Prostate gland (tissue), 2 donors: ENCODE data around the gene DPEP2. TPM values are rescaled to one million over a fixed set of nuclear protein-coding genes. Genes with fewer than 3 reads are reported as not detected.
"Not testable (repeated sequence)": the region's sequence is repeated elsewhere in the genome, so short reads cannot be mapped to it uniquely, and the experiment has no call there.

Experiments
- DNase-seq: peaks from one replicate; pipeline ENCODE4 v3.0.0-alpha.2; 2019; ENCODE audit warnings: low spot score
- H3K27ac ChIP-seq, 2 donors: fragments of 200-600 bp; sonication (generic); 2 replicates each; pipeline ENCODE4 v1.5.1; 2017 to 2019
- H3K27me3 ChIP-seq: fragments of 200-600 bp; sonication (generic); replicated peaks from 2 replicates; pipeline ENCODE4 v1.5.1; 2019; ENCODE audit not compliant: insufficient read depth
- H3K36me3 ChIP-seq, 2 donors: fragments of 200-600 bp; sonication (generic); 1 replicate in 1 of 2; 2 replicates in 1 of 2; pipeline versions ENCODE4 v1.5.1 to v1.8.1; 2017 to 2019
- H3K4me1 ChIP-seq: fragments of 200-600 bp; sonication (generic); replicated peaks from 2 replicates; pipeline ENCODE4 v1.5.1; 2019
- H3K4me3 ChIP-seq, 2 donors: fragments of 200-600 bp; sonication (generic); 2 replicates each; pipeline ENCODE4 v1.5.1; 2017 to 2019
- H3K9me3 ChIP-seq: fragments of 200-600 bp; sonication (generic); 2 replicates; pipeline ENCODE4 v1.5.1; 2017
- CTCF ChIP-seq, 4 experiments: fragments of 200-600 bp in 2 of 4; fragments of 450-650 bp in 2 of 4; sonication (generic) in 2 of 4; IDR thresholded peaks; 1 replicate in 3 of 4; 2 replicates in 1 of 4; pipeline ENCODE4 v1.5.1; 2016 to 2019; ENCODE audit warnings: antibody characterized with exemption in 4 of 4, mild to moderate bottlenecking in 2 of 4, moderate library complexity in 2 of 4
- POLR2A ChIP-seq: fragments of 450-650 bp; IDR thresholded peaks from one replicate; pipeline ENCODE4 v1.6.1; 2016; ENCODE audit warnings: antibody characterized with exemption, mild to moderate bottlenecking
- POLR2AphosphoS5 ChIP-seq: sonication (generic); formaldehyde crosslinking; IDR thresholded peaks from one replicate; pipeline ENCODE4 v1.6.1; 2017; ENCODE audit warnings: antibody characterized with exemption
- WGBS: methylation state at CpG from one replicate; pipeline ENCODE4 v1.1.5; 2018; 5-methylcytosine and 5-hydroxymethylcytosine counted together
- intact Hi-C: fragments of 100-400 bp; cut with DNase I; formaldehyde crosslinking; loops from one replicate; pipeline ENCODE4 v1.14.2; 2022
- total RNA-seq, 2 donors: library from RNA; depleted of rRNA; stranded (reverse); fragments of >200 nt; gene quantifications; one replicate each; pipeline ENCODE4 v1.1.0, GENCODE V29; 2016

The DPEP2 gene
- total RNA-seq, 2 donors from 2014 or later: 0.41 to 2.4 TPM

GRCh38 chr16:67977469-67978227 is 21.6 kb downstream of the DPEP2 start:
- no peak overlapping the region for H3K4me3 ChIP-seq
- WGBS: 88% methylated on average over 9 of the region's 9 CpGs
- H3K27ac ChIP-seq: no peak overlapping the region
- TF ChIP-seq POLR2AphosphoS5 (no peak), POLR2A (no peak), CTCF (IDR thresholded peaks at IDR 0.05) (no peak)
- no peaks in the 10 kb centered on the region for H3K9me3 ChIP-seq
- intact Hi-C loops: no loop called here
- DNase-seq: no peak
- no peaks in the 10 kb centered on the region for H3K36me3 ChIP-seq
- H3K4me1 ChIP-seq: no peaks in the 10 kb centered on the region
- no peaks in the 10 kb centered on the region for H3K27me3 ChIP-seq

GRCh38 chr16:67977005-67977404 is 22.3 kb downstream of the DPEP2 start:
- intact Hi-C loops: no loop called here
- Histone ChIP-seq H3K4me1 (no peaks in the 10 kb centered on the region), H3K27ac (no peak overlapping the region), H3K36me3 (no peaks in the 10 kb centered on the region), H3K27me3 (no peaks in the 10 kb centered on the region), H3K9me3 (no peaks in the 10 kb centered on the region), H3K4me3 (no peak overlapping the region)
- TF ChIP-seq POLR2AphosphoS5: no peak
- WGBS: 62% methylated on average over 5 of the region's 5 CpGs
- DNase-seq: no peak

DNA sequence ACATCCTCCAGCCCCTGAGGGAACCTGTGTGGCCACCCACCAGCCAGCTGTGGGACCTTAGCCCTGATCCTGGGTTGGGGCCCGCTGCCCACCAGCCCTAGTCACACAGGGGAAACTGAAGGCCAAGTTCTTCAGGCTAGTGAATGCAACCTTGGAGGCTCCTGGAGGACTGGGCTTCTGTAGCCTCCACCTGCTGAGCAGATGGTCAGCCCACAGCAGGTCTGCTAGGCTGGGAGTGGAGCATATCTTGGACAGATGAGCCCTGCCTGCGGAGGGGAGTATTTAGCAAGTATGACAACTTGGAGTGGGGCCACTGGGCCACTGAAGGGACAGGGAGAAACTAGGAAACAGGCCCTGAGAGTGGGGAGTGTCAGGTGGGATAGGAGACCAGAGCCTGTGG is 23.1 kb downstream of the DPEP2 start:
- Histone ChIP-seq H3K4me3 (no peak overlapping the region), H3K27ac (no peak overlapping the region), H3K36me3 (no peaks in the 10 kb centered on the region), H3K9me3 (no peaks in the 10 kb centered on the region), H3K27me3 (no peaks in the 10 kb centered on the region), H3K4me1 (no peaks in the 10 kb centered on the region)
- TF ChIP-seq CTCF (IDR thresholded peaks at IDR 0.05): no peak
- no peak for TF ChIP-seq POLR2AphosphoS5
- TF ChIP-seq POLR2A: no peak
- WGBS: 97% methylated on average over 2 of the region's 2 CpGs
- intact Hi-C loops: no loop called here
- DNase-seq: no peak

DNA sequence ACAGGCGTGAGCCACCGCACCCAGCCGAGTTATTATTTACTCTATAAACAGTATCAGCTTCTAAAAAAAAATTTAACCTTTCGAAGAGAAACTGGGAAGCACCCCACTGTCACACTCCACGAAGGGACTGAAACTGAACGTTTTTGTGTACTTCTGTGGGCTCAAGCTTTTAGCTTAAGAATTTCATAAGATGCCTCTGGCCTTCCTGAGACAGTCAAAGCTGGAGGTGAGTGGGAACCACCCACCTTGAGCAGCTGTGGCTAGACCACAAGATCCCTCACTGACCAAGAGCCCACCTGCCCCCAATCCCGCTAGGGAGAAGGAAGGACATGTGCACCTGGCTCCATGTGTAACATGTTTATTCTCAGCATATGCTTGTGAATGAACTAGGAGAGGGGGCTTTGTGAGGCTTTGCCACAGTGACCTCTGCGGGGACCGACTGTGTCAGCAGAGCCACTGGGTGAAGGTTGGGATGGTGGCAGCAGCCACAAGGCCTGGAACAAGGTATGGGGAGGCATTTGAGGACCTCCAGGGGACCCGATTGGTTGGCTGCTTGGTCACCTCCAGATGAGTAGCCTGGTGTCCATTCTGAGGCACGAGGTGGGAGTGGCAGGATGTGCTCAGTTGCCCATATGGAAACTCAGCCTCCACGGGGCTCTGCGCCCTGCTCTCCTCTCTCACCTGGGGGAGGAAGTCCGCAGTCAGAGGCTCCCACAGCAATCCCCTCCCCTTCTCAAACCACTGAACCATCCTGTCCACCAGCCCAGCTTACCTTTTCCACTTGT is 23.8 kb downstream of the DPEP2 start:
- no peaks in the 10 kb centered on the region for H3K9me3 ChIP-seq
- DNase-seq: no peak
- no peaks in the 10 kb centered on the region for H3K4me1 ChIP-seq
- no peak for TF ChIP-seq CTCF (IDR thresholded peaks at IDR 0.05)
- no peak for TF ChIP-seq POLR2AphosphoS5
- no peak for TF ChIP-seq POLR2A
- no peaks in the 10 kb centered on the region for H3K27me3 ChIP-seq
- 65% methylated on average over 14 of the region's 14 CpGs for WGBS
- intact Hi-C loops: no loop called here
- H3K36me3 ChIP-seq: no peaks in the 10 kb centered on the region
- no peak overlapping the region for H3K4me3 ChIP-seq
- no peak overlapping the region for H3K27ac ChIP-seq

DNA sequence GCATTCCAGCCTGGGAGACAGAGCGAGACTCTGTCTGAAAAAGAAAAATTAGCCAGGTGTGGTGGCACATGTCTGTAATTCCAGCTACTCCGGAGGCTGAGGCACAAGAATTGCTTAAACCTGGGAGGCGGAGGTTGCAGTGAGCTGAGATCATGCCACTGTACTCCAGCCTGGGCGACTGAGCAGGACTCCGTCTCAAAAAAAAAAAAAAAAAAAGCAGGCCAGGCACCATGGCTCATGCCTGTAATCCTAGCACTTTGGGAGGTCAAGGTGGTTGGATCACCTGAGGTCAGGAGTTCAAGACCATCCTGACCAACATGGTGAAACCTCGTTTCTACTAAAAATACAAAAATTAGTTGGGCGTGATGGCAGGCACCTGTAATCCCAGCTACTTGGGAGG is 27.0 kb downstream of the DPEP2 start:
- intact Hi-C loops, DNase-seq: not testable (repeated sequence)

GRCh38 chr16:67971111-67971510 is 28.2 kb downstream of the DPEP2 start:
- DNase-seq: no peak
- H3K4me3 ChIP-seq: no peak overlapping the region
- H3K9me3 ChIP-seq: no peaks in the 10 kb centered on the region
- no peaks in the 10 kb centered on the region for H3K27me3 ChIP-seq
- TF ChIP-seq CTCF (IDR thresholded peaks at IDR 0.05): no peak
- no peak for TF ChIP-seq POLR2AphosphoS5
- no peak for TF ChIP-seq POLR2A
- WGBS: 94% methylated on average over 9 of the region's 9 CpGs
- no peaks in the 10 kb centered on the region for H3K36me3 ChIP-seq
- H3K4me1 ChIP-seq: peaks cover 8% of the 10 kb centered on the region
- intact Hi-C loops: no loop called here
- H3K27ac ChIP-seq: no peak overlapping the region

More for the DNA sequence above, 27.0 kb downstream of the DPEP2 start:
- not testable (repeated sequence) for H3K27me3 ChIP-seq, H3K4me1 ChIP-seq, H3K9me3 ChIP-seq, H3K4me3 ChIP-seq, H3K36me3 ChIP-seq, H3K27ac ChIP-seq
- 89% methylated on average over 7 of the region's 7 CpGs for WGBS
